ENCODE data around the gene ATG7. TPM values are rescaled to one million over a fixed set of nuclear protein-coding genes. Genes with fewer than 3 reads are reported as not detected.

ATG7 gene
- total RNA-seq, 2 experiments from 2014 or later: 21.7 to 28.4 TPM

GRCh38 chr3:11575677-11576076 lies 303.5 kb downstream of the ATG7 start:
- intact Hi-C loops (cut with micrococcal nuclease; ENCODE audit: unreplicated experiment): no loop called here
- CTCF ChIA-PET (ENCODE audit: unreplicated experiment): interaction anchor here (0.5 kb wide), 1 partner anchor 15 kb away, joined by 3 read pairs; no protein-coding TSS in a partner anchor
- Histone ChIP-seq H3K4me1 (ENCODE audit: insufficient read depth, low read length, poor library complexity, severe bottlenecking) (peaks cover 13% of the 10 kb centered on the region), H3K36me3 (ENCODE audit: insufficient read depth, low read length) (peaks cover 19% of the 10 kb centered on the region; the same call in 1 of the 2 replicates), H4K20me1 (ENCODE audit: insufficient read depth, low read length) (peaks cover 12% of the 10 kb centered on the region), H3K9me3 (ENCODE audit: low read length) (no peaks in the 10 kb centered on the region), H3K27ac (ENCODE audit: low read depth, low read length, poor library complexity, severe bottlenecking) (no peak overlapping the region), H3K4me2 (ENCODE audit: low read length) (no peak overlapping the region), H3K79me2 (ENCODE audit: insufficient read depth, low read depth, low read length) (peaks cover 31% of the 10 kb centered on the region; the same call in 1 of the 2 replicates), H2AFZ (ENCODE audit: low read length) (no peak overlapping the region), H3K4me3 (ENCODE audit: low read depth, low read length, poor library complexity, severe bottlenecking) (no peak overlapping the region), H3K9me2 (ENCODE audit: insufficient read depth, low read length) (no peaks in the 10 kb centered on the region)
- TF ChIP-seq CTCF (conservative IDR thresholded peaks at IDR 0.05; ENCODE audit: low read length): no peak
- no peak for TF ChIP-seq EZH2phosphoT487 (IDR thresholded peaks at IDR 0.05; ENCODE audit: borderline replicate concordance, low read depth, low read length)
- POLR2A ChIA-PET: interaction anchor here (1.0 kb wide), 1 partner anchor 10 kb away, joined by 3 read pairs; no protein-coding TSS in a partner anchor
- DNase-seq (ENCODE audit: low spot score): no peak
- BruUV-seq (replicated peaks): no TSS peak

DNA sequence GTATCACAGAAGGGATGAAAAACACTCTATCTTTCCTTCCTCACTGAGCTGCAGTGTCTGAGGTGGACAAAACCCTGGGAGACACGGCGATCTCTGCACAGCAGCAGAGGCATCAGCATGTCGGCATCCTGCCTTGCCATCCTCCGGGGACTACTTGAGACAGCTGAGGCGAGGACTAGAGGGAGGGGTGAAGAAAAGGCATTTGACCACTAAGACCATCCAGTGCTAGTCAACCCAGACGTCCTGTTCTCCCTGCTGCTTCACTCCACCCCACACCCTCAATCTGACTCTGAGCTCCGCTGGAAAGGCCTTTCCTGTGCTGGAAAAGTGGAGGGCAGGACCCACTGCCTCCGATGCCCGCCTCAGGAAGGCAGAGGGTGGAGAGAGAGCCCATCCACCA lies 304.3 kb downstream of the ATG7 start:
- Histone ChIP-seq H3K9me2 (ENCODE audit: insufficient read depth, low read length) (no peaks in the 10 kb centered on the region), H2AFZ (ENCODE audit: low read length) (no peak overlapping the region), H4K20me1 (ENCODE audit: insufficient read depth, low read length) (peaks cover 13% of the 10 kb centered on the region), H3K4me3 (ENCODE audit: low read depth, low read length, poor library complexity, severe bottlenecking) (no peak overlapping the region), H3K27ac (ENCODE audit: low read depth, low read length, poor library complexity, severe bottlenecking) (peak overlapping the region; percentile 1), H3K9me3 (ENCODE audit: low read length) (no peaks in the 10 kb centered on the region), H3K4me2 (ENCODE audit: low read length) (peak overlapping the region; percentile 46; the same call in 1 of the 2 replicates), H3K79me2 (ENCODE audit: insufficient read depth, low read depth, low read length) (peaks cover 35% of the 10 kb centered on the region; the same call in 1 of the 2 replicates), H3K4me1 (ENCODE audit: insufficient read depth, low read length, poor library complexity, severe bottlenecking) (peaks cover 15% of the 10 kb centered on the region), H3K36me3 (ENCODE audit: insufficient read depth, low read length) (peaks cover 21% of the 10 kb centered on the region; the same call in 1 of the 2 replicates)
- BruUV-seq (replicated peaks): no TSS peak
- ChIA-PET CTCF (ENCODE audit: unreplicated experiment) (interaction anchor here (0.5 kb wide), 1 partner anchor 14 kb away, joined by 3 read pairs; no protein-coding TSS in a partner anchor), POLR2A (interaction anchor here (1.0 kb wide), 1 partner anchor 11 kb away, joined by 3 read pairs; no protein-coding TSS in a partner anchor)
- intact Hi-C loops (cut with micrococcal nuclease; ENCODE audit: unreplicated experiment): no loop called here
- DNase-seq (ENCODE audit: low spot score): peak; percentile 43
- TF ChIP-seq CTCF (conservative IDR thresholded peaks at IDR 0.05; ENCODE audit: low read length) (no peak), EZH2phosphoT487 (IDR thresholded peaks at IDR 0.05; ENCODE audit: borderline replicate concordance, low read depth, low read length) (no peak)

- H3K9me3 ChIP-seq (ENCODE audit: low read length): no peaks in the 10 kb centered on the region
- no peak overlapping the region for H3K4me2 ChIP-seq (ENCODE audit: low read length)
- ChIA-PET CTCF (ENCODE audit: unreplicated experiment) (no interaction called here), POLR2A (no interaction called here)
- intact Hi-C loops (cut with micrococcal nuclease; ENCODE audit: unreplicated experiment): no loop called here
- H3K36me3 ChIP-seq (ENCODE audit: insufficient read depth, low read length): peaks cover 17% of the 10 kb centered on the region; the same call in 1 of the 2 replicates
- H2AFZ ChIP-seq (ENCODE audit: low read length): no peak overlapping the region
- peaks cover 27% of the 10 kb centered on the region for H4K20me1 ChIP-seq (ENCODE audit: insufficient read depth, low read length)
- no peak overlapping the region for H3K27ac ChIP-seq (ENCODE audit: low read depth, low read length, poor library complexity, severe bottlenecking)
- peaks cover 52% of the 10 kb centered on the region; the same call in 1 of the 2 replicates for H3K79me2 ChIP-seq (ENCODE audit: insufficient read depth, low read depth, low read length)
- BruUV-seq (replicated peaks): no TSS peak
- TF ChIP-seq EZH2phosphoT487 (IDR thresholded peaks at IDR 0.05; ENCODE audit: borderline replicate concordance, low read depth, low read length): no peak
- no peak for TF ChIP-seq CTCF (conservative IDR thresholded peaks at IDR 0.05; ENCODE audit: low read length)
- DNase-seq (ENCODE audit: low spot score): no peak
- no peak overlapping the region for H3K4me3 ChIP-seq (ENCODE audit: low read depth, low read length, poor library complexity, severe bottlenecking)
- peaks cover 32% of the 10 kb centered on the region for H3K4me1 ChIP-seq (ENCODE audit: insufficient read depth, low read length, poor library complexity, severe bottlenecking)
- H3K9me2 ChIP-seq (ENCODE audit: insufficient read depth, low read length): no peaks in the 10 kb centered on the region
Measured at GRCh38 chr3:11578169-11578568, 306.0 kb downstream of the ATG7 start.

Measured in OCI-LY7 (cell line).